ENCODE measurements around the gene LRPAP1.
"Not testable (repeated sequence)": the region's sequence is repeated elsewhere in the genome, so short reads cannot be mapped to it uniquely, and the experiment has no call there.

LRPAP1 gene

DNA sequence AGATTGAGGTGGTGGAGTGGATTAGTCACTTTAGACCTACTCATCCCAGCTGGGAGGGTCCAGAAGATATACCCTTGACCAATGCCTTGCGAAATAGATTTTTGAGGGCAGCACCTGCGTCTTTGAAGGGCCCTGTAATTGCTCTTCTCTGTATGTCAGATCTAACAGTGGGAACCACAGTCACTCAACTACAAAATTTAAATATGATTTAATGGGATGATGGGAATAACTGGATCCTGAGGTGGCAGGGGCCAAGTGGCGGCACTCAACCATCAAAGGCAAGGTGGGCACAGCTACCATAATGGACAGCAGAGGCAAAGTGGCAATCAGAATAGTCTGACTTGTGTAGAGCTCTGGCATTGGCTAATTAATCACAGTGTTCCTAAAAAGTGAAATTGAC is 76.6 kb downstream of the LRPAP1 start:
- not testable (repeated sequence) for DNase-seq
